H9 (cell line): ENCODE results near the gene KLHL22. TPM values are rescaled to one million over a fixed set of nuclear protein-coding genes. Genes with fewer than 3 reads are reported as not detected.

Source experiments
- DNase-seq: peaks from one replicate; pipeline ENCODE4 v3.0.0-alpha.2; 2017
- H2AFZ ChIP-seq: one replicate; pipeline ENCODE4 v1.6.1; 2013; ENCODE audit warnings: mild to moderate bottlenecking, low read length, control low read depth, moderate library complexity
- H2AK5ac ChIP-seq: 2 replicates; pipeline ENCODE4 v1.6.1; 2013; ENCODE audit warnings: low read length, control low read depth, mixed read lengths; ENCODE audit not compliant: insufficient read length
- H2BK120ac ChIP-seq: one replicate; pipeline ENCODE4 v1.6.1; 2013; ENCODE audit warnings: low read depth, mild to moderate bottlenecking, low read length, control low read depth, inconsistent platforms; ENCODE audit not compliant: poor library complexity, severe bottlenecking
- H2BK12ac ChIP-seq: 2 replicates; pipeline ENCODE4 v1.6.1; 2013; ENCODE audit warnings: low read length, control low read depth, mixed read lengths, low read depth; ENCODE audit not compliant: insufficient read length
- H2BK15ac ChIP-seq: 2 replicates; pipeline ENCODE4 v1.6.1; 2013; ENCODE audit warnings: low read depth, low read length, control low read depth
- H2BK20ac ChIP-seq: one replicate; pipeline ENCODE4 v1.6.1; 2013; ENCODE audit warnings: low read depth, mild to moderate bottlenecking, low read length, control low read depth, inconsistent platforms; ENCODE audit not compliant: poor library complexity, severe bottlenecking
- H2BK5ac ChIP-seq: 2 replicates; pipeline ENCODE4 v1.6.1; 2013; ENCODE audit warnings: low read length, control low read depth, mixed read lengths; ENCODE audit not compliant: insufficient read length
- H3K14ac ChIP-seq: 2 replicates; pipeline ENCODE4 v1.6.1; 2013; ENCODE audit warnings: low read length, control low read depth; ENCODE audit not compliant: insufficient read depth
- H3K18ac ChIP-seq: 2 replicates; pipeline ENCODE4 v1.6.1; 2013; ENCODE audit warnings: low read depth, mild to moderate bottlenecking, mixed read lengths, low read length, control low read depth; ENCODE audit not compliant: insufficient read length
- H3K23ac ChIP-seq: 2 replicates; pipeline ENCODE4 v1.6.1; 2013; ENCODE audit warnings: low read length, control low read depth, mixed read lengths, low read depth; ENCODE audit not compliant: insufficient read length
- H3K23me2 ChIP-seq: 2 replicates; pipeline ENCODE4 v1.6.1; 2013; ENCODE audit warnings: low read depth, mild to moderate bottlenecking, mixed read lengths, low read length, control low read depth; ENCODE audit not compliant: insufficient read length, poor library complexity, severe bottlenecking
- H3K27ac ChIP-seq: 2 replicates; pipeline ENCODE4 v1.5.1; 2013; ENCODE audit warnings: low read length, control low read depth, mixed read lengths, low read depth; ENCODE audit not compliant: insufficient read length
- H3K27me3 ChIP-seq: 2 replicates; pipeline ENCODE4 v1.6.1; 2013; ENCODE audit warnings: low read length, control low read depth, inconsistent platforms; ENCODE audit not compliant: insufficient read depth
- H3K4ac ChIP-seq: 2 replicates; pipeline ENCODE4 v1.6.1; 2013; ENCODE audit warnings: low read depth, mild to moderate bottlenecking, control low read depth, inconsistent platforms, low read length, moderate library complexity
- H3K4me1 ChIP-seq: 2 replicates; pipeline ENCODE4 v1.6.1; 2013; ENCODE audit warnings: low read length, control low read depth, inconsistent platforms; ENCODE audit not compliant: insufficient read depth
- H3K4me2 ChIP-seq: 2 replicates; pipeline ENCODE4 v1.6.1; 2013; ENCODE audit warnings: low read length, control low read depth, mixed read lengths; ENCODE audit not compliant: insufficient read length, insufficient read depth
- H3K56ac ChIP-seq: 2 replicates; pipeline ENCODE4 v1.6.1; 2013; ENCODE audit warnings: low read depth, mild to moderate bottlenecking, mixed read lengths, low read length, control low read depth; ENCODE audit not compliant: insufficient read length
- H3K79me1 ChIP-seq: 2 replicates; pipeline ENCODE4 v1.6.1; 2013; ENCODE audit warnings: low read depth, mild to moderate bottlenecking, moderate library complexity, low read length, control low read depth, inconsistent platforms; ENCODE audit not compliant: insufficient read depth, poor library complexity, severe bottlenecking
- H3K79me2 ChIP-seq: 2 replicates; pipeline ENCODE4 v1.6.1; 2013; ENCODE audit warnings: low read length, control low read depth, inconsistent platforms; ENCODE audit not compliant: insufficient read depth
- H3K9ac ChIP-seq: 2 replicates; pipeline ENCODE4 v1.6.1; 2013; ENCODE audit warnings: low read length, control low read depth, mixed read lengths; ENCODE audit not compliant: insufficient read length; ENCODE audit errors: extremely low read depth
- H3K9me3 ChIP-seq: one replicate; pipeline ENCODE4 v1.6.1; 2013; ENCODE audit warnings: low read depth, low read length, inconsistent platforms; ENCODE audit not compliant: control insufficient read depth
- H3T11ph ChIP-seq: one replicate; pipeline ENCODE4 v1.6.1; 2013; ENCODE audit warnings: mild to moderate bottlenecking, low read length, control low read depth, inconsistent platforms
- H4K20me1 ChIP-seq: one replicate; pipeline ENCODE4 v1.6.1; 2013; ENCODE audit not compliant: control insufficient read depth, insufficient read length, insufficient read depth
- H4K5ac ChIP-seq: 2 replicates; pipeline ENCODE4 v1.6.1; 2013; ENCODE audit warnings: low read depth, mild to moderate bottlenecking, mixed read lengths, low read length, control low read depth; ENCODE audit not compliant: insufficient read length
- H4K8ac ChIP-seq: replicated peaks from 2 replicates; pipeline ENCODE4 v1.6.1; 2013; ENCODE audit warnings: low read length, control low read depth, mixed read lengths, low read depth; ENCODE audit not compliant: insufficient read length
- H4K91ac ChIP-seq: 2 replicates; pipeline ENCODE4 v1.6.1; 2013; ENCODE audit warnings: low read depth, mild to moderate bottlenecking, moderate library complexity, mixed read lengths, low read length, control low read depth; ENCODE audit not compliant: insufficient read length
- H3K27ac Mint-ChIP-seq, 3 experiments: 2 replicates in 2 of 3; 3 replicates in 1 of 3; pipeline ENCODE4 v1.8.0; 2020 to 2021; ENCODE audit warnings: mixed read lengths in 3 of 3, mild to moderate bottlenecking in 1 of 3, moderate library complexity in 1 of 3
- H3K27me3 Mint-ChIP-seq: 2 replicates; pipeline ENCODE4 v1.8.0; 2021; ENCODE audit warnings: low read depth, mild to moderate bottlenecking, moderate library complexity, mixed read lengths
- H3K36me3 Mint-ChIP-seq, 3 experiments: 2 replicates in 2 of 3; 3 replicates in 1 of 3; pipeline ENCODE4 v1.8.0; 2020 to 2021; ENCODE audit warnings: low read depth in 3 of 3, mixed read lengths in 3 of 3; ENCODE audit not compliant: insufficient read depth in 1 of 3
- H3K4me1 Mint-ChIP-seq, 2 experiments: 2 replicates each; pipeline ENCODE4 v1.8.0; 2020; ENCODE audit warnings: mixed read lengths in 2 of 2
- H3K4me3 Mint-ChIP-seq, 2 experiments: 2 replicates in 1 of 2; 3 replicates in 1 of 2; pipeline ENCODE4 v1.8.0; 2020 to 2021; ENCODE audit warnings: mild to moderate bottlenecking in 2 of 2, mixed read lengths in 2 of 2, moderate library complexity in 1 of 2
- H3K9me3 Mint-ChIP-seq, 2 experiments: 2 replicates in 1 of 2; 3 replicates in 1 of 2; pipeline ENCODE4 v1.8.0; 2020; ENCODE audit warnings: mild to moderate bottlenecking in 2 of 2, mixed read lengths in 2 of 2, moderate library complexity in 1 of 2
- CTCF ChIP-seq: fragments of 200-600 bp; sonication (generic); conservative IDR thresholded peaks from 3 replicates; pipeline ENCODE4 v1.8.0; 2021; ENCODE audit warnings: antibody characterized with exemption, mild to moderate bottlenecking
- WGBS: extraction: QIAGEN DNeasy Blood & Tissue Kit; methylation state at CpG from one replicate; pipeline ENCODE4 v1.1.7; 2013; ENCODE audit warnings: missing lambda C conversion rate, low lambda C conversion rate, mixed read lengths; ENCODE audit not compliant: insufficient read length; ENCODE audit errors: extremely low coverage; 5-methylcytosine and 5-hydroxymethylcytosine counted together
- total RNA-seq: library from RNA; stranded (reverse); gene quantifications from 2 replicates; pipeline ENCODE4 v1.2.1, GENCODE V29; 2021

The KLHL22 gene
- total RNA-seq, 1 experiment from 2014 or later, result 11.9 TPM

- H3K9me3 Mint-ChIP-seq, result no peaks in the 10 kb centered on the region
- peaks cover 74% of the 10 kb centered on the region for H3K27me3 Mint-ChIP-seq
- H3K4me3 Mint-ChIP-seq, result peak overlapping the region; percentile 51 to 80
These were observed 63.9 kb downstream of the KLHL22 start for GRCh38 chr22:20431511-20432192.

More at GRCh38 chr22:20431511-20432192, 63.9 kb downstream of the KLHL22 start:
- Histone ChIP-seq H3K14ac (no peak overlapping the region), H4K20me1 (peaks cover 3% of the 10 kb centered on the region), H3K9ac (no peak overlapping the region), H2BK20ac (no peak overlapping the region), H4K91ac (no peak overlapping the region), H3K23me2 (peaks cover 12% of the 10 kb centered on the region), H2BK5ac (no peak overlapping the region), H3K56ac (no peak overlapping the region), H3K18ac (peak overlapping the region; percentile 80), H3K79me1 (no peaks in the 10 kb centered on the region), H3T11ph (no peak overlapping the region), H3K9me3 (no peaks in the 10 kb centered on the region), H2AK5ac (no peak overlapping the region), H3K23ac (no peak overlapping the region), H2AFZ (no peak overlapping the region), H4K5ac (no peak overlapping the region), H3K4me2 (peak overlapping the region; percentile 40), H4K8ac (no peak overlapping the region), H2BK12ac (no peak overlapping the region), H3K27me3 (peaks cover 6% of the 10 kb centered on the region; the same call in 1 of the 2 replicates), H3K4ac (no peak overlapping the region), H2BK120ac (no peak overlapping the region), H3K4me1 (0 out of 2 replicates have a peak, but pooled peaks cover 2% of the 10 kb centered on the region), H3K79me2 (no peaks in the 10 kb centered on the region), H3K27ac (no peak overlapping the region), H2BK15ac (no peak overlapping the region)
- H3K27ac Mint-ChIP-seq, result no peak overlapping the region
- DNase-seq, result peak; percentile 59
- TF ChIP-seq CTCF, result no peak
- peaks cover 10 to 13% of the 10 kb centered on the region in 2 experiments for H3K4me1 Mint-ChIP-seq
- WGBS, result no CpG with 5 or more reads among the region's 50 CpGs
- peaks cover 0 to 16% (median 12%) of the 10 kb centered on the region in 3 experiments; a peak in 4 of 7 replicates for H3K36me3 Mint-ChIP-seq
